ENCODE measurements around the gene WHAMM.

The WHAMM gene

GRCh38 chr15:82803793-82804574 is 5.4 kb upstream of the WHAMM start:
- no peak overlapping the region for H2AFZ ChIP-seq (ENCODE audit: low read depth, low read length)
- ATAC-seq (ENCODE audit: insufficient read depth, low read depth) (no peak), DNase-seq (no peak)
- no peaks in the 10 kb centered on the region for H3K36me3 ChIP-seq (ENCODE audit: insufficient read depth, low read length)
- H3K27ac ChIP-seq (ENCODE audit: low read length): no peak overlapping the region
- H3K9ac ChIP-seq (ENCODE audit: low read depth, low read length): no peak overlapping the region
- H3K4me2 ChIP-seq (ENCODE audit: insufficient read depth, low read length): no peak overlapping the region
- no peaks in the 10 kb centered on the region for H3K9me3 ChIP-seq (ENCODE audit: insufficient read depth, low read length, severe bottlenecking)
- H3K27me3 ChIP-seq (ENCODE audit: insufficient read depth, low read length, poor library complexity): peaks cover 10% of the 10 kb centered on the region
- TF ChIP-seq CTCF (IDR thresholded peaks at IDR 0.05; ENCODE audit: borderline replicate concordance, extremely low read depth, low read length, poor library complexity, severe bottlenecking) (no peak), EZH2 (IDR thresholded peaks at IDR 0.05; ENCODE audit: borderline replicate concordance, low read depth, low read length, severe bottlenecking) (no peak)
- no peaks in the 10 kb centered on the region for H4K20me1 ChIP-seq (ENCODE audit: insufficient read depth, low read length)
- peaks cover 6% of the 10 kb centered on the region for H3K4me1 ChIP-seq (ENCODE audit: insufficient read depth, low read length)
- H3K4me3 ChIP-seq (ENCODE audit: low read depth in 1 of 2, low read length in 2 of 2): no peak overlapping the region
- H3K79me2 ChIP-seq (ENCODE audit: insufficient read depth, low read length): no peaks in the 10 kb centered on the region

DNA sequence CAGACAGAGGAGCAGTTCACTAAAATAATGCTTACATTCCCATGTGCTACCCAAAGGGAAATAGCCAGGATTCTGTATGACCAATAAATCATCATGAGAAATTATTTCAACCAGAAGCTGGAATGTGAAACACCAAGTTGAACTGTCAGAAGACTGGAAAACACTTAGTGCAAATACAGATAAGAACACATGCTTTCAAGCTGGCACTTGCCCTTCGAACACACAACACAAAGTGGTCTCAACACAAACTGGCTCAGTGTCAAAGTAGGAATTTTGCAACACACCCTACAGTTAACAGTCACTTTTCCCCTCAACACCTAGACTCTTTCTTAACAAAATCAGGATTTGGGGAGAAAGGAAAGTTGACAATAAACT is 4.9 kb upstream of the WHAMM start:
- TF ChIP-seq CTCF (IDR thresholded peaks at IDR 0.05; ENCODE audit: borderline replicate concordance, extremely low read depth, low read length, poor library complexity, severe bottlenecking) (no peak), EZH2 (IDR thresholded peaks at IDR 0.05; ENCODE audit: borderline replicate concordance, low read depth, low read length, severe bottlenecking) (no peak)
- Histone ChIP-seq H3K9me3 (ENCODE audit: insufficient read depth, low read length, severe bottlenecking) (no peaks in the 10 kb centered on the region), H3K4me1 (ENCODE audit: insufficient read depth, low read length) (peaks cover 9% of the 10 kb centered on the region), H3K27ac (ENCODE audit: low read length) (no peak overlapping the region), H3K4me3 (ENCODE audit: low read depth in 1 of 2, low read length in 2 of 2) (no peak overlapping the region), H2AFZ (ENCODE audit: low read depth, low read length) (no peak overlapping the region), H4K20me1 (ENCODE audit: insufficient read depth, low read length) (no peaks in the 10 kb centered on the region), H3K9ac (ENCODE audit: low read depth, low read length) (no peak overlapping the region), H3K27me3 (ENCODE audit: insufficient read depth, low read length, poor library complexity) (peaks cover 10% of the 10 kb centered on the region), H3K79me2 (ENCODE audit: insufficient read depth, low read length) (peaks cover 1% of the 10 kb centered on the region), H3K4me2 (ENCODE audit: insufficient read depth, low read length) (no peak overlapping the region), H3K36me3 (ENCODE audit: insufficient read depth, low read length) (peaks cover 1% of the 10 kb centered on the region; the same call in 1 of the 2 replicates)
- DNase-seq: no peak
- ATAC-seq (ENCODE audit: insufficient read depth, low read depth): no peak

DNA sequence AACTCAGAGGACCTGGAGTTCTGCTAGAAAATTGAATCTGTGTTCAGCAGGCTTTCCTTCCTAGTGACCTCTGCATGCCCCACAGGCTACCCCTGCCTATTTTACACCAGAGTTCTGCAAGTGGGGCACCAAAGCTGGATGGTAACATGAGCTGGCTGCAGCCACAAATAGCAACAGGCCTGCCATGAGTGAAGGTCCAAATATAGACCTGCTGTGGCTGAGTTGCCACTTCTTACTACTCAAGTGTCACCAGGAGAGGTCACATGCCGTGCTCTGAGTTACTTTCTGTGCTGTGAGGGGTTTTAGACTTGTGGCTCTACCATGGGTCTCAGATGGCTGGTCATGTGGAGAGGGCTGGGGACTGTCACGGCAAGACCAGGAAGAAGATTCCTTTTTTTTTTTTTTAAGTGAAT is 3.4 kb upstream of the WHAMM start, which contains the start of gene FSD2:
FSD2 (minus strand) TSS at position 76 of the 413 bp plus-strand sequence. CDS start 18,679 bp downstream, outside the sequence.
- no peaks in the 10 kb centered on the region for H3K9me3 ChIP-seq (ENCODE audit: insufficient read depth, low read length, severe bottlenecking)
- no peak within 1 kb of the TSS for H3K27ac ChIP-seq (ENCODE audit: low read length)
- peaks cover 6% of the 10 kb centered on the region; the same call in 1 of the 2 replicates for H4K20me1 ChIP-seq (ENCODE audit: insufficient read depth, low read length)
- ATAC-seq (ENCODE audit: insufficient read depth, low read depth): no peak
- no peak within 1 kb of the TSS for H3K4me3 ChIP-seq (ENCODE audit: low read depth in 1 of 2, low read length in 2 of 2)
- H3K4me1 ChIP-seq (ENCODE audit: insufficient read depth, low read length): peaks cover 12% of the 10 kb centered on the region
- H3K9ac ChIP-seq (ENCODE audit: low read depth, low read length): no peak within 1 kb of the TSS
- no peak within 1 kb of the TSS for H3K4me2 ChIP-seq (ENCODE audit: insufficient read depth, low read length)
- peaks cover 3% of the 10 kb centered on the region; the same call in 1 of the 2 replicates for H3K36me3 ChIP-seq (ENCODE audit: insufficient read depth, low read length)
- H2AFZ ChIP-seq (ENCODE audit: low read depth, low read length): no peak within 1 kb of the TSS
- H3K79me2 ChIP-seq (ENCODE audit: insufficient read depth, low read length): peaks cover 16% of the 10 kb centered on the region
- no peak for DNase-seq
- peaks cover 10% of the 10 kb centered on the region for H3K27me3 ChIP-seq (ENCODE audit: insufficient read depth, low read length, poor library complexity)
- TF ChIP-seq EZH2 (IDR thresholded peaks at IDR 0.05; ENCODE audit: borderline replicate concordance, low read depth, low read length, severe bottlenecking): no peak
- no peak for TF ChIP-seq CTCF (IDR thresholded peaks at IDR 0.05; ENCODE audit: borderline replicate concordance, extremely low read depth, low read length, poor library complexity, severe bottlenecking)
